Measurements from ENCODE around the gene CATSPER3.

The CATSPER3 gene

DNA sequence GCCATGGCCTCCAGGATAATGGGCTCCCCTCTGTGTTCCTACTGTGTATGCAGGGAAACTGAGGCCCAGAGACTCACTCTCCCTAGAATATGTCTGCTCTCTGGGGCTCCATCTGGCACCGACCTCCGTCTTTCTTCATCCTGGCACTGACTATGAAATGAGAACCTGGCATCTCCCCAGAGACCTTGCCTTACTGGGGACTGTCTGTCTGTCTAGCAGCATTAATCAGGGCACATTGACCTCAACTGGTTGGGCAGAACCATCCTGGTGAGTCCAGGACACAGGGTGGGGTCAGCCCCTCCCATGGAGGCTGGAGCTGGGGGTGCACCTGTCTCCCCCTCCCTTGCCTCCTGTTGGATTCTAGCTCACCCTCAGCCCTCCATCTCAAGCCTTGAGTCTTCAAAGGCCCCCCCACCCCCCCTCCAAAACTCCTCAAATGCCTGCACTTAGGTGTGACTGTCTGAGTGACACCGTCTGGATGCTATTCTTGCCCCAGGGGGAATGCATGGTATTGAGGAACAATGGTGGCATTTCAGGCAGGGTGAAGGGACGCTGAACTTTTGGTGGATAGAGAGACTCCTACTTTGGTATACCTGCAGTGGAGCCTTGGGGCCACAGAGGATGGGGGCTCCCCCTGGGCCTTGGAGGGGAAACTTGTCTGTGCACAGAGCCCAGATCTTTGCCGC is 79.1 kb downstream of the CATSPER3 start:
- no peak for DNase-seq

DNA sequence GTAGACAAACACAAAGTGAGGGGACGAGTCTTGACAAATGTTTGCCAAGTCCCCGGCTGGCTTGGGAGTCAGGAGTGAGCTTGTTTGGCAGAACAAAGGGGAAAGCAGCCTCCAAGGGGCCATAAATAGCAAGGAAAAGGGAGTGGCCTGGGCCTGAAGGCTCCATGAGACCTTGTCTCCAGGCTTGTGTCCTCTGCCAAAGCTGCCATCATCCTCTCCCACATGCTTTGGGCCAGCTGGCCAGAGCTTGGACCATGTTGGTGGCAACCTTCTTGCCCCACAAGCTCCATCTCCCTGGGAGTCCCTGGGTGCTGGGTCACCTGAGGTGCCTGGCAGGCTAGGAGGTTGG is 79.6 kb downstream of the CATSPER3 start:
- DNase-seq: no peak

DNA sequence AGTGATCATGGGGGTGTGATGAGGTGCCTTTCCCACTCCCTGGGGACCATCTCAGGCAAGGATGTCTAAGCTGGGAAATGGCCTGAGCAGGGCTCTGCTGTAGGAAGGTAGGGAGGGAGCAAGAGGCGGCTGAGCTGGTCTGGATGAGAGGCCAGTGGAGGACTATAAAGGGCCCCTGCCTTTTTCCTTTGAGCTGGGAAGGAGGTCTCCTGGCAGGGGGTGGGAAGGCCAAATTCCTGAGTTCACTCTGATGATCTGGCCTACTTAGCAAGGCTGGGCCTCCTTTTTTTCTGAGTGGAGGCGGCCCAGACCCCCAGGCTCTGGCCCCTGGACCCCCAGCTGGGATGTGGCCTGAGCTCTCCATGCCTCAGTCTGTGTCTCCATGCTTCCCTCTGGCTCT is 80.6 kb downstream of the CATSPER3 start:
- no peak for DNase-seq

DNA sequence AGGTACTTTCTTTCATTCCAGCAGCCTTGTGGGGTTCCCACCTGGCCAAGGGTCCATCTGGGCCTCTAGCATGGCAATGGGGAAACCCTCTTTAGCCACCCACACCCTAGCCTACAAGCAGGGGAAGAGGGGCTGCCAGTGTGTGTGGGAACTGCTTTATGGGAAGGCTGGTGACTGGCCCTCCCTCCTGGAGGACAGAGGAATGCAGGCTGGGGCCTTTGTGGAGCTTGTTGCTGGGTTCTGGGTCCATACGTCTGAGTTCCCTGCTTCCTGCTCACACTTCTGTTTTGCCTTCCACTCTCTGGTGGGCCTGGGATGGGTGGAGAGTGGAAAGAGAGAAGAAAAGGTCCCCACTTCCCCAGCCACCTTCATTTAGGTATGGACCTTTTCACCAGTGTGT is 81.2 kb downstream of the CATSPER3 start:
- DNase-seq: no peak

DNA sequence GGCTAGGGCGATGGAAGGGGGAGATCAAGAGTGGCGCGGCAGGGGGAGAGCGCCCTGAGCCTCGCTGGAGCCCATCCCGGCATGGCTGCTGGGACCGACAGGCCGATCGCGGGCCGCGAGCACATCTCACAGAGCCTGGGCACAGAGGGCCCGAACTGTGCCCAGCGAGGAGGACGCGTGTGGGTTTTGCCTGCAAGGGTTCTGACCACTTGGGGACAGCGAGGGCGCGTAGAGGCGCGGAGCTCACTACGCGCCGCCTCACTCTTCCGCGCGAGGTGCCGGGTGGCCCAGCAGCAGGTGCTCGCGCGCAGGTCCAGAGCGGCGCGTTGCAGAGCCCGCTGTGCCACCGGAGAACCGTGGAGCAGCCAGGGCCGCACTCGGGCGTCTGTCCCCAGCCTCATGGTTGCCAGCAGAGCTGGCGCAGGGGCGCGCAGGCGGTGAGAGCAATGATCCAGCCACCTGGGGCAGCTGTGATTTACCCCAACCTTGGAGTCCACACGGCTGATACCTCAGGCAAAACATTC is 82.6 kb downstream of the CATSPER3 start:
- no peak for DNase-seq

DNA sequence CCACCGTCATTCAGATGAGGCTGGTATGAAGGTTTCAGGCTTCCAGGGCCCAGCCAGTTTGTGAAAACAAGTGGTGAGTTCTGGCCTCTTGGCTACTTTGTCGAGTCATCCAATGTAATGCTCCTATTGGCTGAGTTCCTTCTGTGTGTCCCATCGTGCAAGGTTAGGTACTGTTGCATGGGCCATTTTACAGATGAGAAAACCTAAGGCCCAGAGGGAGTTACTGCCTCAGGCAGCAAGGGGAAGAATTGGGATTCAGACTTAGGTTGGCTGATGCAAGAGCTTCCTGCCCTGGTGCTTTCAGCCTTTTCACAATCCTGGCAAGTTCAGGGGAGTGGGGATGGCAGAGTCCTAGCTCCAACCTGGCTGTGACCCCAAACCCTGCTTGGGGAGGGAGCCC is 83.7 kb downstream of the CATSPER3 start:
- DNase-seq: no peak

DNA sequence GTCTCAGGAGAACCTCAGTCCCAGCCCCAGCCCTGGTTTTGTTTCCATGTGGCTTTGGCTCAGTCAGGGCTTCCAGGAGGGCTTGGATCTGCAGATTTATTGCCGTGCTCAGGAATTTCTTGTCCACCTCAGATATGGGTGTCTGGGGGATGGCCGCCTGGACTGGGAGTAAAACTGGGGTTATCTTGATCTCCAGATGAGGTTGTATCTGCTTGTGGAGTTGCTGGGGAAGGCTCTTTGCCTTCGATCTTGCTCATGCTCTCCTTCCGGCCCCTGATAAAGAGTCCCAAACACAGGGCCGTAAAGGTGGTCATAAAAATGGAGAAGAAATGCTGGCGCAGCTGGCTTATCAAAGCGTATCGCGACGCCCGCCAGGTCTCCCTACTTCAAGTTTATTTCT is 84.2 kb downstream of the CATSPER3 start:
- no peak for DNase-seq

DNA sequence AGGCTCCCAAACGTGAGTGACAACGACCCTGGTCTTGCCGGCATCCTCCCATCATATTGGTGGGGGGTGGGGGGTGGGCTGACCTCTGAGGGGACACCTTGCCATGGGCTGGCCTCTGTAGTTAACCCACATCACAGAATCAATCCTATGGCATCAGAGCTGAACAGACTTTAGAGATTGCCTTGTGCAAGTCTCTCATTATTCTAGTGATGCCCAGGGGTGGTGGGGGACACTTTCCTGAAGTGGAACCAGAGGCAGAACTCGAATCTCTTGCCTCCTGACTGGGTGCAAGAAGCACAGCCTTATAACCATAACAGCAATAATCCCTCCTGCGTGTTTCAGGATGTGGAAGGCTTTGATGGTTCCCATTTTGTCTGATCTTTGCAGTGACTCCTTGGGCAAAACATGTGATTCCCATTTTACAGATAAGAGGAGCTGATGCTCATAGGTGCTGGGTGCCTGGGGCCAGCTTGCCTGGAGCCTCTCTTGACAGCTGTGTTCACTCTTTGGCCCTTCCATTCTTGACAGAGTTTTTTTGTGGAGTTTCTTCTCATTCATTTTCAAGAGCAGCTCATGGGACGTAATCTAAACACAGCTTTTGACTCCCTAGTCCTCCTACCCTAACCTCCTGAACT is 84.9 kb downstream of the CATSPER3 start:
- no peak for DNase-seq

DNA sequence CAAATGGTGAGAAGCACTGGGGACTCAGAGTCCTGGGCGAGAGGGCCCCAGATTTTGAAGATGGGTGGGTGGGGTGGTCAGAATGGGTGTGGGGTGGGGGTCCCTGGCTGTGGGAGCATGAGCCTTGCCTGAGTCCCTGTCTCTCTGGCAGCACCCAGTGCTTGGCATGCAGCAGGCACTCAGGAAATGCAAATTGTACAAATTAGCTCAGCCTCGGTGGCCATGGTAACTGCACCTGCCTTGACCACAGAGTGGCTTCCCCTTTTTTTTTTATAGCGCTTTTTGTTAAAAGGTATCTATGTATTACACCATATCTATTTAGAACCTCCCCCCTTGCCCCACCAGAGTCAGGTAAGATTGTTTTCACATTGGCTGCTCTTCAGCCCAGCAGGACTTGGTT is 85.6 kb downstream of the CATSPER3 start:
- DNase-seq: no peak

DNA sequence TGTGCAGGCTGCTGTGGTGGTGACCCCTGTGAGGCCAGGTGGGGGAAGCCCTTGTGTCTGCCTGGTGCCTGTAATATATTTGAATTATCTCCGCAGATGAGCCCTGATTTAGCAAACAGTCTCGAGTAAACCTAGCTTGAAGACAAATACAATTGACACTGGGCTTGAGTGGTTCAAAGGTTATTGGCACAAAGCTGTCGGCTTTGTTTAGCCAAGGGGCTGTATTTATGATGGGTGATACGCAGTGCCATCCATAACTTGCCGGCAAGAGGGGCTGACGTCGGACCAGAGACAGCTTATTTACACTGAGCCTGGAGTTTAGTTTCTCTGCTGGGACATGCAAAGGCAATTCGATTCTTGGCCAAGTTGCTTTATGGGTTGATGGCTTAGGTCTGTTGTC is 86.3 kb downstream of the CATSPER3 start:
- DNase-seq: no peak

DNA sequence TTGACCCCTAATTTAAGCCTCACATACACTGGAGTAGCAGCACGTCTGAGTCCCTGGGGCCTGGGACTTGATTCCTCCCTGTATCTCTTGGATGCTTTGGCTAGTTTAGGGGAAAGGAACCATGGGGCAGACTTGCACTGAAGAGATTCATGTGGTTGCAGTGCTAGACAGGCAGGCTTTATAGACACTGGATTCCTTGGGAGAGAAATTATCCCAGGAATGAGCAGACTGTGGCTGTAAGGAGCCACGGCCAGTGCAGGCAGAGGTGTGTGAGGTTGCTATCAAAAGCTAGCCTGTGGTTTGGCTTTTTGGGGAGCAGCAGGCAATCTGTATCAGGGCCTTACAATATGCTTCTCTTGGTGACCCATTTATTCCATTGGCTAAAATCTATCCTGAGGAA is 86.8 kb downstream of the CATSPER3 start:
- no peak for DNase-seq

DNA sequence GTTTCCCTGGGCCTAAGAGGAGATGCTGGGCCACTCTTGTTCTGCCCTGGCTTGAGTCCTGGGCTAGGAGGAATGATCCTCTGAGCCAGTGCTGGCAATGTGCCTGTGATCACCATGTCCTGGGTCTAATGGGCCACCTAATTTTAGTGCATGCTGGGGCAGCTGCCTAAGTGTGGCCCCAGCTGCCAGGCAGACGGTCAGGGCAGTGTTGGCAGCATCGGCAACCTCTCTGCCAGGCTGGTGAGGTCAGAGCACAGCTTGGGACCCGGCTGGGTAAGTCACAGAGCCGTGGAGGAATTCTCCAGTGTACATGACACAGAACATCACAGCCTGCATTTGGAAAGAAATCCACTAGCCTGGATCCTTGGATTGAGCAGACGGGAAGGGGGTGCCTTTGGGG is 87.7 kb downstream of the CATSPER3 start:
- DNase-seq: no peak

DNA sequence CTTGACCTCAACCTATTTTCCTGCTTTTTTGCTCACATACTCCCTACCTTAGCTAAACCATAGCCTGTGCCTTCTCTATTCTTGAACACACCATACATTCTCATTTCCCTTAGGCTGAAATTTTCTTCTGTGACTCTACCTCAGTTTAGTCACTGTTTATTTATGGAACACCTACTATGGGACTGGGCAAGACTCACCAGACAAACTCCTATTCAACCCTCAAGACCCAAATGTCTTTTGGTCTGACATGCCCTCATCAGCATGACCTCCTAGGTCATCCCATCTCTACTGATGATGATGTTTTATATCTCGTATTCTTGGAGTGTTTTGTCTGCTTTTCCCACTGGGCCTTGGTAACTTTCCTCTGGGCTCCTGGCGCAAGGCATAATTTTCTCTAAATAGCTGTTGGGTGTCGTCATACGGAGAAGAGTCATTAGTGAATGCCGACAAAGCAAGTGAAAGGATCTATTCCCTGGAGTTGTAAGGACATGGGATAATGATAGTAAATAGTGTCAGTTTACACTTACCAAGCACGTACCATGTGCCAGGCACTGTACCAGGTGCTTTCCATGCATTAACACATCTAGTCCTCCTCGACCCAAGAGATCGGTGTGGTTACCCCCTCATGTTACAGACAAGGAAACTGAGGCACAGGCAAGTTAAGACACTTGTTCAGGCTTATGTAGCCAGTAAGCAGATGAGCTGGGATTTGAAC is 88.8 kb downstream of the CATSPER3 start:
- DNase-seq: no peak

DNA sequence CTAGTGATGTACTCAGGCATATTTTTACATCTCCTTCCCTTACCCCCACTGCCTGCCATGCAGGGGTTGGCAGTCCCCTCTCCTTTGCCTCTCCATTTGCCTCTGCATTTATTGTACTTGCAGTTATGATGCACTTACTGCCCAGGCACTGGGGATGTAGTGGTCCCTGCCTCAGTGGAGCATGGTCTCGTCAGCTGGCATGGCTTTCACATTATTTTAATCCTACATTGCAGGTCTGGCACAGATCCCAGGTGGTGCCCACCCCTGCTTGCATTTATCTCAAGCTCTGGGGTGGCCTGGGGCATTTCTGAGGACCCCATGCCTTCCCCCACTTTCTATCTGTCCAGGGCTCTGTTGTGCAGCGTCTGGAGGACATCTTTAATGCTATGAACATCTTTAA is 89.5 kb downstream of the CATSPER3 start:
- DNase-seq: no peak

DNA sequence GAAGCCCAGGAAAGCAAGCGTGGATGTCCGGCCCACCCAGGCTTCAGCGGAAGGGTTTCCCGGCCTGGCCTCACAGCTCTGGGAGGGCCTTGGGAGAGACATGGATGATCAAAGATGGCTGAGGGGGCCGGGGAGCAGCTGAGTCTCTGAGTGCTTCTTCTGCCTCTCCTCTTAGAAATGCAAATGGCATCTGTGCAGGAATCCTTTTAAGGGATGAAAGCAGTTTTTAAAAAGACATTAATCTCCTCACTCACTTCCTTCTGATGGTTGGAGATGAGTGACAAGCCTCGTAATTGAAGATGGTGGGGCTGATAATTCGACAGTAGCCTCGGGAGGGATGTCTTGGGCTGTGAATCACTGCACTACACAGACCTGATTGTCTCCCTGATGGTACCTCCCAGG is 90.6 kb downstream of the CATSPER3 start:
- no peak for DNase-seq

DNA sequence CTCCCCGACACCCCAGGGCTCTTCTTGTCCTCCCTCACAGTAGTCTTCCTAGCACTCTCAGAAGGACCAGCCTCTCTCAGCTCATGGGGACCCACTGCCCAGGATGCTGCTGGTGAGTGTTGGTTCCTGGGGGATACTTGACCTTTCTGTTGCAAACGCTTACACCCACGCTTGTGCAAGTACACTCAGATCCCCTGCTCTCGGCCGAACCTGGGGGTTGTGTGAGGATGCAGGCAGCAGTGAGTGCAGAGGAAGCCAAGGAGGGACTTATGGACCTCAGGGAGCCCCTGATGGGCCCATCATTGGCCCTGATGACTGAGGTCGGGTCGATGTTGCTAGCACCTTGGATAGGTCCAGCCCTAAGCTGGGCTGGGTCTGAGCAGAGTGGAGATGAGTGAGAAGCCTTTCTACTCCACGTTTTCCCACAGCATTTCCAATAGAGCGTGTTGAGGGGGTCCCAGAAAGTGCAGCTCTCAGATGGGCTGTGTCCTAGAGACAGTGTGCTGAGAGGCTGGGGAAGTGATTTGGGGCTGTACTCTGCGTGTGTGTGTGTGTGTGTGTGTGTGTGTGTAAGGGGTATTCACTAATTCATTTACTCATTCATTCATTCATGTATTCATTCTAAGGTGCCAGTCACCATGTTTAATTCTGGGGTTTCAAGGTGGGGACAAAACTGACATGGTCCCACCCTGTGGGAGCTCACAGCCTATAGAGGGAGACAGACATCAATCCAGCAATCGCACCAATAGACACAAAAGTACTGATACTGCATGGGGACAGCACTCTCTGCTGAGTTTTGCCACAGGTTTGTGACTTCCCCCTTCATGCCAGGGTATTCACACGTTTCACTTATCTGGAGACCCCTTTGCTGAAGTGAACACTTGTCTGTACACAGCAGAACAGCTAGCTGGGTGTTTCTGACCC is 91.6 kb downstream of the CATSPER3 start:
- no peak for DNase-seq

DNA sequence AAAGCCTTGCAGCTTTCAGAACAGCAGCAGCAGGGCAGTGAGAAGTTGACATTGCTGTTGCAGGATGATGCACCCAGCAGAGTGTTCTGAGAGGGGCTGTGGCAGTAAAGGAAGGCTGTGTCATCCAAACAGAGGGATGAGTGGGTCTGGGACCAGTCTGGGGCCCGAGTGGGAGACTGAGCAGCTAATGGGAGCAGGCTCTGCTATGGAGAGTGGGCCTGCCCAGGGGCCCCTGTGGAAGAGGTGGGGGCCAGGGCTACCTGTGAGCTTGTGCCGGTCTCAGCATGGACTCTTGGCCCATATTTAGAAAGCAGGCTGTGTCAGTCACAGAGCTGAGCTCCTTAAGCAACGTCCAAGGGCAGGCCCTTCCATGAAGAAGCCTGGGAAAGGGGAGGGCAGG is 92.3 kb downstream of the CATSPER3 start:
- no peak for DNase-seq

DNA sequence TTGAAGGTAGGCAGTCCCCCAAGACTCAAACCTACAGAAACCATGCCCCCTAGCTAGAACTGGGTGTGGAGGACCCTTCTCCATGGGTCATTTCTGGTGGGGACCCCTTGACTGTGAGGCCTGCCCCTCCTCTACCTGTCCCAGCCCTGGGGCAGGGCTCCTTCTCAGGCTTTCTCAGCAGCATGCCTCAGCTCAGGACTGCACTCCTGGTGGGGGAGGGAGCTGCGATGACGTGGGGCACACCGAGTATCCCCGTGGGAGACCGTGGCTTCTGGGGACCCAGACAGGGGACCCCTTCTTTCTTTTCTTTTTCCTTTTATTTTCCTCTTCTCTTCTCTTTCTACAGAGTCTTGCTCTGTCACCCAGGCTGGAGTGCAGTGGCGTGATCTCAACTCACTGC is 93.3 kb downstream of the CATSPER3 start:
- DNase-seq: no peak

All from stimulated activated CD8-positive, alpha-beta memory T cell treated with anti-CD3 and anti-CD28 coated beads, Interleukin-4, amount 100 ng/mL, for 48 hours (primary cell).